Posterior vena cava (tissue), 2 donors: ENCODE results near the gene PTGES3. TPM values are rescaled to one million over a fixed set of nuclear protein-coding genes. Genes with fewer than 3 reads are reported as not detected.

Experiments used
- DNase-seq: peaks from one replicate; pipeline ENCODE4 v3.0.0-alpha.2; 2020; ENCODE audit warnings: low spot score
- intact Hi-C, 2 donors: fragments of 100-400 bp; cut with DNase I; formaldehyde crosslinking; loops; one replicate each; pipeline versions ENCODE4 v1.14.1 to v1.14.2; 2022 to 2023
- total RNA-seq, 2 donors: library from RNA; stranded (reverse); fragmentation: NEBNext Ultra II Directional; extraction: Animal tissue kit (Norgen Biotek cat#: 25700); gene quantifications; one replicate each; pipeline ENCODE4 v1.2.1, GENCODE V29; 2021
- donor health status: DM: yes; HTN: yes; CAD: no.
- donor health status: DM: yes; HTN: yes; CAD: no.

The PTGES3 gene
- total RNA-seq, 2 donors from 2014 or later: 132 to 145 TPM

GRCh38 chr12:56634242-56634836 is 53.7 kb downstream of the PTGES3 start:
- DNase-seq: peak; percentile 72
- intact Hi-C loops: no loop called here

DNA sequence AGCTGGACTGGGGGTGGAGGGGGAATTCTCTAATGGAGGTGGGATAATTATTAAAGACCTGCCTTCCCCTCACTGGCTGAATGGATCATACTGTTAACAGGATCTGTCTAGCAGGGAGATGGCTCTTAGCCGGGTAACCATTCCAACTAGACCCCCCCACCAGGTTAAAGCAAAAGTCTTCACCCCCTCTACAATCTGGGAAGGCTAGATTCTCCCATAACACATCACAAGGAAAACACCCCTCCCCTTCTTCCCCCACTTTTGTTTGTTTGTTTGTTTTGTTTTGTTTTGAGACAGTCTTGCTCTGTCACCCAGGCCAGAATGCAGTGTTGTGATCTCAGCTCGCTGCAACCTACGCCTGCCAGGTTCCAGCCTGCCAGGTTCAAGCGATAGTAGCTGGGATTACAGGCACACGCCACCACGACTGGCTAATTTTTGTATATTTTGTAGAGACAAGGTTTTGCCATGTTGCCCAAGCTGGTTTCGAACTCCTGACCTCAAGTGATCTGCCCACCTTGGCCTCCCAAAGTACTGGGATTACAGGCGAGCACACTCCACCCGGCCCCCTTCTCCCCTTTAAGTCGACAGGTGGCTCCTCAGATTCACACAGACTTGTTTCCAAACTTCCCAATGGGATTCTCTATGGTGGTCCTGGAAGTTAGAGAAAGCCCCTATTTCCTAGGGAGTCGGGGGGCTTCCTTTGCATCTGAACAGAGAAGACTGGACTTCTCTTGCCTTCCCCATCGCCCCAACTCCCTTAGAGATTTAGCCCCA is 54.4 kb downstream of the PTGES3 start:
- intact Hi-C loops: no loop called here
- no peak for DNase-seq

DNA sequence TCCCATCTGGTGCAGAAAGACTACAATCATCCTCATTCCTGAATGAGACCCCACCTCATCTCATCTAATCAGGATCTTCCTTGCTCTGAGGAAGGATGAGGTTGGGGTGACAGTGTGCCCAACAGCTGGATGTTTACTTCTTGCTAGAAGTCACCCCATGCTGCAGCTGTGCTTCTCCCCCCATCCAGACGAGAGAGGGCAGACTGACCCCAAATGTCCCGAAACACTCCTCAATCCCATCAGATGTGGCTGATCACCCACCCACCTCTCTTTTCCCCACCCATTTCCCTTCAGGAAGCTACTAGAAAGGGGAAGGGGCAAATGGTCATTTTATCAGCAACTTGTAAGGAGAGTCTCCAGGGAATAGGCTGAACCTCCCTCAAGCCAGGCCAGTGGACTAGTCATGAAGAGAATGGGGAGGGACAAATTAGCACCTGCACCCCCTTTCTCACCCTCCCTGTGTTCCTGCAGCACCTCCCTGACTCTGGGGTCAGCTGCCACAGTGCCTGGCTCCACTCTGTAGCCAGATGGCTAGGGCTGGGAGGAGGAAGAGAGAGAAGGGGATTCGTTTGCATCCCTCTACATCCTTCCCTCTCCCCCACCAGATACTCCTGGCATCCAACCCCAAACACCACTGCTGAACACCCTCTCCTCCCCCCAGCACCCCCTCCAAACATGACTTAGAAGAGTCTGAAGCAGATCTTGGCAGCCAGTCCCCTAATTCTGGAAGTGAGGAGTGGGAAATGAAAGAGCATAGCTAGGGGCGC is 55.2 kb downstream of the PTGES3 start:
- intact Hi-C loops: no loop called here

DNA sequence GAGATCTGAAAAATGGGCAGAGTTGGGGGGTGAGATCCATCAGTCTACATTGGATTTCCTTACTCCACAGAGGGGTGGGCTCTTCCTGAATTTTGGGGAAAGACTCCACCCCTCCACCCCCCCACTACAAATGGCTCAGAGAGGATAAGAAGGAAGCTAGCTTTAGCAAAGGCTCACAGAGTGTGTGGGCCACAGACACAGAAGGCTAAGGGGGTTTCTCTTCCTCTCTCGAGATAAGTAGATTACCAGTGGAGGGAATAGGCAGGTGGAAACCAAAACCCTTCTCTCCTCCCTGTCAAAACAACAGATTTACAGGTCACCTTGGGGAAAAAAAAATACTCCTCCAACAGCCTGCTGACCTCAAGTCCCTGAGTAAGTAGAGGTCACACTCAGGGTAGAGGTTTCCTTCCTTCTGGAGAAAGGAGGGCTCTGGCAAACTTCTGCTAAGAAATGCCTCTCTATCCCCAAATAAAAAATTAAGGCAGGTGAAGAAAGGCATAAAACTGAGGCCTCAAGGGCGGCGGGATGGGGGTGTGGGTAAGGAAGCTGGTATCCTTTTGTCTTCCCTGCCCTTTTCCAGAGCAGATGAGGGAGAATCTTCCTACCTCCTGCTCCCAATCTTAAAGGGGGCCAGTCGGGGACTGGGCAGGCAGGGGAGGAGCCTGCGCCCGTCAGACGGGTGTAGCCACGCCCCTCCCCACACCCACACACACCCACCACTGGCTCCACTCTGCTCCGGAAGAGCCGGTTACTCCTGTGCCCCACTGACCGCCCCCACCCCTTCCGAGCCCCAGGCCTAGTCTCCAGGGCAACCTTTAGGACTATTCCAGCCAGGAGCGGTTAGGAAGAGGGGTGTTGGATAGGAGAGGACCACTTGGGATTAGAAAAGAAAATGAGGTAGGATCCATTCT is 56.0 kb downstream of the PTGES3 start:
- intact Hi-C loops: no loop called here

More for the DNA sequence above, 55.2 kb downstream of the PTGES3 start:
- no peak for DNase-seq

DNA sequence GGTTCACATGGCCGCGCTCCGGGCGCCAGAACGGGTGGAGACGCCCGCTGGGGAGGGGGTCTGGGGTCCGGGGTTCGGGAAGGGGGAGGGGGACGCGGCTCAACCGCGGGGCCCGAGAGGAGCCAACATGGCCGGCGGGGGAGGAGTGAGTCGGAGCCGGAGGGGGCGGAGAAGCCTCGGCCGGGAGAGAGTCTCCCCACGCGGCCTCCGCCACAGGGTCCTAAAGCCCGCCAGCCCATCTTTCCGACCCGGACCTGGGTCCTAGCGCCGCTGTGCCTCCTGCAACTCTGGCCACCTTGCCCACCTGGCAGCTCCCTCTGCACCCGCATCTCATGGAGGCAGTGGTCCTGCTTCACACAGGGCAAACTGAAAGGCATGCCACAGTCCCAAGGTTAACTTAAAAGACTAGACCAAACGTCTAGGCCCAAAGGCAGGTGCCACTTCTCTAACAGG is 57.9 kb downstream of the PTGES3 start, which contains the start of gene BAZ2A:
TSS of gene BAZ2A (minus strand) at position 147 of the 453 bp plus-strand sequence. CDS start 12,796 bp downstream, outside the sequence.
- DNase-seq: peak; percentile 97
- intact Hi-C loops: no loop called here

More for the DNA sequence above, 56.0 kb downstream of the PTGES3 start:
- peak; percentile 86 for DNase-seq

GRCh38 chr12:56629459-56630179 is 58.5 kb downstream of the PTGES3 start:
- intact Hi-C loops: no loop called here
- no peak for DNase-seq

- DNase-seq: peak; percentile 87
- intact Hi-C loops: no loop called here
Observed at GRCh38 chr12:56628671-56629458, 59.2 kb downstream of the PTGES3 start.

DNA sequence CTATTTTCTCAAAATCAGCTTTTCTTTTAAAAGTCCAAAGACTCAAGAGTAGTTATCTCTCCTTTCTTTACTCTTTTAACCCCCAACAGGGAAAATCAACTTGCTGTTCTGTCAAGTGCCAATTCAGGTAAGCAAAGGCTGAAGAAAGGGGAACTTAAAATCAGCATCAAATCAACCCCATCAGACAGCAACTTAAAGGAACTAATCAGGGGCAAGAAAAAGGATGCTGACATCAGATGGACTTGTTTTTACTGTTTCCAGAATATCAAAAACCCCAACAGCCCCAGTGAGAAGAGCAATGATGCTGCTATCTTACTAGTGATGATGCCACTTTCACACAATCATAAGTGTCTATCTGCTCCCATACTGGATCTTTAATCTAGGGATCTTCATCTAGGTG is 61.4 kb downstream of the PTGES3 start:
- no peak for DNase-seq
- intact Hi-C loops: no loop called here

DNA sequence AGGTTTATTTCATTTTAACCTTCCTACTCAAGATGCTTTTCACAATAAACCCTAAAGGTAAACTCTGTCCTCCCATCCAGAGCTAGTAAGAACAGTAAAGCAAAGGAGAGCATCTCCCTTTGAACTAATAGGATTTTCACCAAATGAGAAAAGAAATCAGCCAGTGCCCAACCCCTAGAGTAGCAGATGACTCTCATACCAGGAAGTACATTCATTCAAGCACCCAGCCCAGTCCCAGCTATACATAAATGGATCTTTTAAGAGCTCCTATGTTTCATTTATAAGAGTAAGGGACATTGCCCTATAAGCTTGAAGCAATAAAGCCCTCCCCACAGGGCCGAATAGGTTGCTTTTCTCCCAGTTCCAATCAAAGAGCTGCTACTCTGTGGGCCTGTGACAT is 65.5 kb downstream of the PTGES3 start:
- DNase-seq: no peak
- intact Hi-C loops: no loop called here

DNA sequence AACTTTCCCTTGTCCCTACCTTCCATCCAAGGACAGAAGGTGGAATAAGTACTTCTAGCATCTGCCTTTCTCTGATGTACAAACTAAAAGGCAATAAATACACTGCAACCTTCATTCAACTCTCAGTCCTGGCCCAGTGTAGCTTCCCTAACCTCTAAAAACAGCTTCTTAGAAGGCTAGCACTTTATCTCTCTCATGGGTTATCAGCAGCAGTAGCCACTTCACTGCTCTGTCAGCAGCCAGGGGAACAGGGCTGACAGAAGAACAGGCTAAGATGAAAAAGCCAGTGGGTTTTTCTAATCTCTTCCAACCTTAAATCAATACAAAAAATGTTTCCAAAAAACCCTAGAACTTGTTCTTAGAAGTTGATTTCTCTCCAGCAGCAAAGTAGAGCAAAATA is 71.2 kb downstream of the PTGES3 start:
- intact Hi-C loops: no loop called here
- no peak for DNase-seq

DNA sequence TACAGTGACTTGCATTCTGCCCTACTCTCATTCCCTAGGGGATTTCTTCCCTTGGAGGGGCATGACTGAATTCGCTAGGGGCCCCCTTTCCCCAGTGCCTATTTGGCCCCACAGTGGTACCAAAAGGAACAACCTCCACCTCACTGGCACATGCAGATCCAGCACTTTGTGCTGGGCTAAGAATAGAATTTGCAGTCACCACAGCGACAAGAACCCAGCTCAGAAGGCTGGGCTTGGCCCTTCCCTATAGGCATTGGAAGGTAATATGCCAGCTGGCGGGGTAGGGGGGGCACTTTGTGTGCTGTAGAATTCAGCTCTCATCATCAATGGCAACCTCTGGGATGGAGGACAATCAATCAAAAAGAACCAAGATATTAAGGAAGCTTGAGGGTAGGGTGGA is 71.8 kb downstream of the PTGES3 start:
- intact Hi-C loops: no loop called here
- no peak for DNase-seq

- intact Hi-C loops: no loop called here
- DNase-seq: no peak
Observed at GRCh38 chr12:56614627-56615026, 73.5 kb downstream of the PTGES3 start.

Other genes with a start within 250 kb of the PTGES3 start
- gene TIMELESS, start 238.9 kb downstream of the PTGES3 start, total RNA-seq: 1 to 10 TPM; 4.4 TPM
- not detected for gene MIP, start 233.6 kb downstream of the PTGES3 start, total RNA-seq
- gene SPRYD4, start 219.7 kb downstream of the PTGES3 start, total RNA-seq: 1 to 10 TPM; 1.7 to 2.3 TPM
- under 1 TPM; 0.24 to 0.69 TPM for gene GLS2, start 200.1 kb downstream of the PTGES3 start, total RNA-seq
- gene RBMS2, start 166.5 kb downstream of the PTGES3 start, total RNA-seq: 10 to 100 TPM; 57.2 to 60.5 TPM
- 10 to 100 TPM; 48.7 to 66.3 TPM for gene BAZ2A, start 58.0 kb downstream of the PTGES3 start, total RNA-seq
- 100 to 1,000 TPM; 363 to 368 TPM for gene ATP5F1B, start 42.3 kb downstream of the PTGES3 start, total RNA-seq
- gene NACA, start 37.0 kb upstream of the PTGES3 start, total RNA-seq: 100 to 1,000 TPM; 530 to 542 TPM
- gene PRIM1, start 64.0 kb upstream of the PTGES3 start, total RNA-seq: 1 to 10 TPM; 3.7 to 4.7 TPM
- gene HSD17B6, start 75.0 kb upstream of the PTGES3 start, total RNA-seq: 10 to 100 TPM; 34.2 to 34.8 TPM
- under 1 TPM in 1 of 2 donors, not detected in 1; 0.14 TPM for gene SDR9C7, start 246.1 kb upstream of the PTGES3 start, total RNA-seq